ENCODE results near the gene EYA3.

The EYA3 gene

DNA sequence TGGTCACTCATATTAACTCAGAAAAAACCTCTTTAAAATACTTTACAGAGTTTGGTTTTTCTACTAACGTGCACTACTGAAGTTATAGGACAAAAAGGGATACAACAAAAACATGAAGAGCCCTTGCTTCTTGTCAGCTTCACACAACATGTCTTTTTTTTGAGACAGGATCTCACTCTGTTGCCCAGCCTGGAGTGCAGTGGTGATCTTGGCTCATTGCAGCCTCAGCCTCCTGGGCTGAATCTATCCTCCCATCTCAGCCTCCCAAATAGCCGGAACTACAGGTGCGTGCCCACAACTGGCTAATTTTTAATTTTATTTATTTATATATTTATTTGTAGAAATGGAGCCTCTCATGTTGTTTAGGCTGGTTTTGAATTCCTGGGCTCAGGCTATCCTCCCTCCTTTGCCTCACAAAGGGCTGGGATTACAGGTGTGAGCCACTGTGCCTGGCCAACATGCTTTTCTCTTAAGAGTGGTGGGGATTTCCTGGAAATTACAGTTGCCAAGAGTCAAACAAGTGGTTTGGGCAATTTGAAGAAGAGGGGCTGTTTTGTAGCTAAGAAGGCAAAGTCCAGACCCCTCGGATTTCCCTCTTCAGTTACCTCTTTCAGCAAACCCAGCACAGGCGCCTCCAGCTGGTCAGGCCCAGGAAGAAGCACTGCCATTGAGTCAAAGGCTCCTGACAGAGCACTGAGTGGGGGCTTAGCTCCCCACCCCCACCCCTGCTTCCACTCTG lies 160.0 kb downstream of the EYA3 start:
- no peak for DNase-seq (ENCODE audit: low read depth, low spot score)
- no peak overlapping the region for H3K4me3 ChIP-seq (ENCODE audit: low read length)

DNA sequence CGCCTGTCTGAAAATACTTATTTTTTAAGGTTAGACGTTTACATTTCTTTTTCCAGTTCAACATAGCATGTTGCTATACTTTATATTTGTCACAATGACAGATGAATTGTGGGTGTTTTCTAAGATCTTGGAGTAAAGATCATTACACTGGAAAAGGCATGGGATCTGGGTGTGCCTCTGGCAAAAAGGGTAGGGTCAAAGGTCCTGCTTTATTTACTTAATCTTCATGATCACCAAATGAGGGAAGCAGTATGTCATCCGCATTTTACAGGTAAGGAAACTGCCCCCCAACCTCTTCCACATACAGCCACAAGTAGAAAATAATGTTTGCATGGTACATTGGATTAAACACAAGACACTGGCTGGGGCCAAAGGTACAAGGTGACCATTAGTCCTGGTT lies 166.1 kb downstream of the EYA3 start:
- DNase-seq (ENCODE audit: low read depth, low spot score), result no peak
- no peak overlapping the region for H3K4me3 ChIP-seq (ENCODE audit: low read length)
